Sigmoid colon (tissue), 7 donors: ENCODE data around the gene ELMO3. TPM values are rescaled to one million over a fixed set of nuclear protein-coding genes. Genes with fewer than 3 reads are reported as not detected.

Experiments used
- DNase-seq: peaks from one replicate; pipeline ENCODE4 v3.0.0-alpha.2; 2019
- H3K27ac ChIP-seq, 4 donors: fragments of 200-600 bp; sonication (generic); one replicate each; pipeline ENCODE4 v1.5.1; 2016 to 2019; ENCODE audit warnings: mild to moderate bottlenecking in 1 of 4
- H3K27me3 ChIP-seq, 3 donors: fragments of 200-600 bp; sonication (generic); one replicate each; pipeline ENCODE4 v1.5.1; 2019; ENCODE audit warnings: mild to moderate bottlenecking in 1 of 3
- H3K36me3 ChIP-seq, 4 donors: fragments of 200-600 bp; sonication (generic); one replicate each; pipeline ENCODE4 v1.5.1; 2016 to 2019
- H3K4me1 ChIP-seq, 4 donors: fragments of 200-600 bp; sonication (generic); one replicate each; pipeline ENCODE4 v1.5.1; 2017 to 2019
- H3K4me3 ChIP-seq, 4 donors: fragments of 200-600 bp; sonication (generic); one replicate each; pipeline ENCODE4 v1.5.1; 2017 to 2019; ENCODE audit warnings: mild to moderate bottlenecking in 2 of 4, moderate library complexity in 1 of 4
- H3K9me3 ChIP-seq, 4 donors: fragments of 200-600 bp in 3 of 4; sonication (generic) in 3 of 4; one replicate each; pipeline versions ENCODE4 v1.5.1 to v1.6.1; 2013 to 2019
- EP300 ChIP-seq, 4 donors: sonication (generic); formaldehyde crosslinking; IDR thresholded peaks; one replicate each; pipeline ENCODE4 v1.6.1; 2017; ENCODE audit warnings: antibody characterized with exemption in 4 of 4
- POLR2A ChIP-seq, 2 donors: fragments of 450-650 bp; IDR thresholded peaks; one replicate each; pipeline ENCODE4 v1.6.1; 2016; ENCODE audit warnings: antibody characterized with exemption in 2 of 2, mild to moderate bottlenecking in 2 of 2, moderate library complexity in 2 of 2
- POLR2AphosphoS5 ChIP-seq, 4 donors: sonication (generic); formaldehyde crosslinking; IDR thresholded peaks; one replicate each; pipeline ENCODE4 v1.6.1; 2017; ENCODE audit warnings: antibody characterized with exemption in 4 of 4
- WGBS, 2 donors: extraction: QIAGEN DNeasy Blood & Tissue Kit; methylation state at CpG; one replicate each; pipeline ENCODE4 v1.1.7; 2013; 5-methylcytosine and 5-hydroxymethylcytosine counted together
- intact Hi-C: fragments of 100-400 bp; cut with DNase I; formaldehyde crosslinking; loops from one replicate; pipeline ENCODE4 v1.15.1; 2023
- polyA plus RNA-seq, 3 donors: library from polyadenylated mRNA; stranded (reverse); fragments of 200-250 nt; gene quantifications; one replicate each; pipeline ENCODE4 v1.2.3, GENCODE V29; 2013
- total RNA-seq, 4 donors: library from RNA; depleted of rRNA; stranded (reverse); fragments of >200 nt; gene quantifications; one replicate each; pipeline ENCODE4 v1.1.0, GENCODE V29; 2016
- TF ChIP-seq, protein P1 (sequence below), 4 experiments: fragments of 450-650 bp in 3 of 4; fragments of 200-600 bp in 1 of 4; IDR thresholded peaks; one replicate each; pipeline ENCODE4 v1.5.1; 2016 to 2019; ENCODE audit warnings: antibody characterized with exemption in 4 of 4, mild to moderate bottlenecking in 3 of 4, moderate library complexity in 2 of 4
- donor health status: healthy with polysubstance abuse.
- donor health status: Bipolar disorder and iron deficiency.
- donor health status: healthy.

Gene ELMO3
- total and polyA plus RNA-seq, 7 donors = 0.14 to 41.8 (median 1.7) TPM

DNA sequence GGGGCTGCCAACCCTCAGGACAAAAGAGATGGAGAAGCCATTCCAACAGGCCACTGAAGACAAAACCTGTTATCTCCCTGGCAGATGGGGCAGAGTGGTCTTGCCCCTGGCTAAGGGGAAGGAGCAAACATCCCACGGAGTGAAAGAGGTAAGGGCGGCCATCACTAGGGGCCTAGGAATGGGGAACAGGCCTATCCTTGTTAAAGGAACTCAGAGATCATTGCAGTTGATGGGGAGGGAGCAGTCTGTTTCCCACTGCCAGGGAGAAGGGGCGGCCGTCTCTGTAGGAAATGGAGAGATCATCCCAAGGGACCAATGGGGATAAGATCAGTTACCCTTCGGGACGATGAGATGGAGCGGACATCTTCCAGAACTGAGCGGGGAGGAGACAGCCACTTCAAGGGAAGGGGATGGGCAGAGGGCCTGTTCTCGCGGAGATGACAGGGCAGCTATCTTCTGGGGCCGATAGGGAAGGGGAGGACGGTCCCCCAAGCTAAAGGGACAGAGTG, 27.4 kb downstream of the ELMO3 start:
- TF ChIP-seq, protein P1, sequence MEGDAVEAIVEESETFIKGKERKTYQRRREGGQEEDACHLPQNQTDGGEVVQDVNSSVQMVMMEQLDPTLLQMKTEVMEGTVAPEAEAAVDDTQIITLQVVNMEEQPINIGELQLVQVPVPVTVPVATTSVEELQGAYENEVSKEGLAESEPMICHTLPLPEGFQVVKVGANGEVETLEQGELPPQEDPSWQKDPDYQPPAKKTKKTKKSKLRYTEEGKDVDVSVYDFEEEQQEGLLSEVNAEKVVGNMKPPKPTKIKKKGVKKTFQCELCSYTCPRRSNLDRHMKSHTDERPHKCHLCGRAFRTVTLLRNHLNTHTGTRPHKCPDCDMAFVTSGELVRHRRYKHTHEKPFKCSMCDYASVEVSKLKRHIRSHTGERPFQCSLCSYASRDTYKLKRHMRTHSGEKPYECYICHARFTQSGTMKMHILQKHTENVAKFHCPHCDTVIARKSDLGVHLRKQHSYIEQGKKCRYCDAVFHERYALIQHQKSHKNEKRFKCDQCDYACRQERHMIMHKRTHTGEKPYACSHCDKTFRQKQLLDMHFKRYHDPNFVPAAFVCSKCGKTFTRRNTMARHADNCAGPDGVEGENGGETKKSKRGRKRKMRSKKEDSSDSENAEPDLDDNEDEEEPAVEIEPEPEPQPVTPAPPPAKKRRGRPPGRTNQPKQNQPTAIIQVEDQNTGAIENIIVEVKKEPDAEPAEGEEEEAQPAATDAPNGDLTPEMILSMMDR (IDR thresholded peaks at IDR 0.05) = no peak
- Histone ChIP-seq H3K27me3 (no peaks in the 10 kb centered on the region), H3K27ac (peak overlapping the region; percentile 81 to 85 (median 83)), H3K4me3 (peak overlapping the region; percentile 86 to 99 (median 90)), H3K9me3 (no peaks in the 10 kb centered on the region), H3K4me1 (peaks cover 0 to 26% (median 21%) of the 10 kb centered on the region in 4 donors), H3K36me3 (peaks cover 12 to 34% (median 30%) of the 10 kb centered on the region in 4 donors)
- 15 to 38% methylated on average over 12 of the region's 12 CpGs for WGBS, 2 donors
- intact Hi-C loops = loop anchor here (2.0 to 5.0 kb wide), 2 partner anchors 34 to 621 kb away; partner anchors contain the start of genes CENPT, E2F4 and NUTF2
- no peak for DNase-seq

GRCh38 chr16:67226804-67227566, 28.1 kb downstream of the ELMO3 start, which contains the start of gene TMEM208:
Gene TMEM208 (plus strand): TSS chr16:67227130. CDS start chr16:67227219, 89 bp downstream.
- Histone ChIP-seq H3K27me3 (no peaks in the 10 kb centered on the region), H3K4me3 (peak within 1 kb of the TSS; percentile 86 to 99 (median 90)), H3K27ac (peak within 1 kb of the TSS; percentile 81 to 85 (median 83)), H3K9me3 (no peaks in the 10 kb centered on the region), H3K36me3 (peaks cover 12 to 41% (median 36%) of the 10 kb centered on the region in 4 donors), H3K4me1 (peaks cover 0 to 26% (median 21%) of the 10 kb centered on the region in 4 donors)
- WGBS, 2 donors = 1% methylated on average over 46 of the region's 46 CpGs
- TF ChIP-seq, protein P1 (IDR thresholded peaks at IDR 0.05) = peak in 1 of 4 experiments; percentile 7
- TF ChIP-seq POLR2A (IDR thresholded peaks at IDR 0.05) = peak; percentile 73 to 83
- TF ChIP-seq POLR2AphosphoS5 (IDR thresholded peaks at IDR 0.05) = peak; percentile 96 to 98 (median 97)
- peak in 1 of 4 donors; percentile 46 for TF ChIP-seq EP300 (IDR thresholded peaks at IDR 0.05)
- DNase-seq = peak; percentile 99
- intact Hi-C loops = loop anchor here (1.0 to 5.0 kb wide), 3 partner anchors 20 to 620 kb away; partner anchors contain the start of genes CENPT, E2F4, FHOD1 and NUTF2

GRCh38 chr16:67227567-67227921, 28.6 kb downstream of the ELMO3 start:
- Histone ChIP-seq H3K9me3 (no peaks in the 10 kb centered on the region), H3K27ac (peak overlapping the region; percentile 81 to 85 (median 83)), H3K36me3 (peaks cover 12 to 42% (median 37%) of the 10 kb centered on the region in 4 donors), H3K4me3 (peak overlapping the region; percentile 86 to 99 (median 90)), H3K27me3 (no peaks in the 10 kb centered on the region), H3K4me1 (peaks cover 0 to 26% (median 21%) of the 10 kb centered on the region in 4 donors)
- DNase-seq = no peak
- no peak for TF ChIP-seq EP300 (IDR thresholded peaks at IDR 0.05)
- no peak for TF ChIP-seq POLR2AphosphoS5 (IDR thresholded peaks at IDR 0.05)
- TF ChIP-seq POLR2A (IDR thresholded peaks at IDR 0.05) = no peak
- TF ChIP-seq, protein P1 (IDR thresholded peaks at IDR 0.05) = no peak
- WGBS, 2 donors = 9 to 16% methylated on average over 12 of the region's 12 CpGs
- intact Hi-C loops = loop anchor here (1.0 to 5.0 kb wide), 3 partner anchors 20 to 620 kb away; partner anchors contain the start of genes CENPT, E2F4, FHOD1 and NUTF2

DNA sequence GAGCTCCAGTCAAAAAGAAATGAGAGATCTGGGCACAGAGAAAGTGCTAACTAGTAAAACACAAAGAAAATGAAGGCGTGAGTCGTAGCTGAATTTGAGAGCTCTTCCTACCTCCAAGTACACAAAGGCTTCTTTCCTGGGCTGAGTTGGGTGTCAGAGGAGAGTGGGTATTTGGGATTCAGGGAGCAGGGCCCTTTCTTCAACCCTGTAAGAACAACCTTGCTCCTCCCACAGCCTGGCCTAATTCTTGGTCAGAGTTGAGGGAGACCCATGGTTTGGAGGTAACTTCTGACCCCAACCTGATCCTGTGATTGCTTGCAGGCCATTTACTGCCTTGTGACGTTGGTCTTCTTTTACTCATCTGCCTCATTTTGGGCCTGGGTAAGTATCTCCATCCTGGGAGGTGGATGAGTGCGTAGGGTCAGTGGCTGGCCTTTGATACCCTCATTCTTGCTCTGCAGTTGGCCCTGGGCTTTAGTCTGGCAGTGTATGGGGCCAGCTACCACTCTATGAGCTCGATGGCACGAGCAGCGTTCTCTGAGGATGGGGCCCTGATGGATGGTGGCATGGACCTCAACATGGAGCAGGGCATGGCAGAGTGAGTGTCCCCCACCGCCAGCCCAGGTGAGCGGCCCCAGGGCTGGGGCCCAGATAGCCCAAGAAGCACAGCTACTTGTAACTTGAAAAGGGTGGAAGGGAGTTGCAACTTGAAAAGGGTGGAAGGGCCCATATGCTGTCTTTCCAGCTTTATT, 29.3 kb downstream of the ELMO3 start:
- Histone ChIP-seq H3K27me3 (no peaks in the 10 kb centered on the region), H3K4me3 (peak overlapping the region in 3 of 4 donors; percentile 87 to 99 (median 92)), H3K4me1 (peaks cover 0 to 26% (median 21%) of the 10 kb centered on the region in 4 donors), H3K27ac (no peak overlapping the region), H3K36me3 (peaks cover 12 to 45% (median 37%) of the 10 kb centered on the region in 4 donors), H3K9me3 (no peaks in the 10 kb centered on the region)
- WGBS, 2 donors = 84 to 91% methylated on average over 9 of the region's 9 CpGs
- no peak for TF ChIP-seq EP300 (IDR thresholded peaks at IDR 0.05)
- no peak for TF ChIP-seq POLR2A (IDR thresholded peaks at IDR 0.05)
- TF ChIP-seq, protein P1 (IDR thresholded peaks at IDR 0.05) = no peak
- no peak for TF ChIP-seq POLR2AphosphoS5 (IDR thresholded peaks at IDR 0.05)
- intact Hi-C loops = loop anchor here (5.0 kb wide), 1 partner anchor 619 kb away; the partner anchor contains the start of genes CENPT and NUTF2
- DNase-seq = no peak
